Posterior cingulate gyrus (tissue), 11 donors: Measurements from ENCODE around the gene FOXP1.

Experiments used
- DNase-seq, 10 donors: peaks; one replicate each; pipeline versions ENCODE4 v3.0.0 to v3.0.0-alpha.2; 2020 to 2021; ENCODE audit warnings: mixed read lengths in 3 of 10
- intact Hi-C: fragments of 100-400 bp; cut with DNase I; formaldehyde crosslinking; loops from one replicate; pipeline ENCODE4 v1.15.1; 2023

The FOXP1 gene

DNA sequence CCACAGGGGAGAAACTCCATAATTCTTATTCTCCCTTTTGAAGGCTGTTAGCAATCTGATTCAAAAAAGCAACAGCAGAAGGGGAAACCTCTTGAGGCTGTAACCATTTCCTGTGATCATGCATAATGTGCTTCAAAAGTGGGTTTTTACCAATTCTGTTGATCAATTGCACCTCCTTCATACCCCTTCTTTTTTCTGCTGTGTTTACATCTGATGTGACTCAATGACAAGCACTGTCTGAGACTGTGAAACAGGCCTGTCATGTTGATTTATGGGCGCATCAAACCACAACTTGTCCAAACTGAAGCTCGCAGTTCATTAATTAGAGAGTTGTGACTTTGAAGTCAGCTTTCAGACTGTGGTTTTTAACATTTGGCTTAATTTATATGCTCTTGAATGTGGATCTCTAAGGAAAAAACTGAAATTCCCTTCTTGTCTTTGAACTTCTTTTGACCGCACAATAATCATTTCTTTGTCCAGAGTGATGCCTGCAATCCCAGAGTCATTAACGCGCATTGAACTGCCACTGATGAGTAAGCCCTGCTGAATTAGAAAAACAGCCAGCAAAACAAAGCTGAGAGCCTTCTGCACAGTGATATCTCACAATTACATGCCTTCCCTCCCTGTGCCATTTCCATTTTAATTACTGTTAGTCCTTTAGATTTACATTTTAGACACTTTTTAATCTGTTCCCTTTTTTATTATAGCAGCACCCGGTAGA is 532.8 kb downstream of the FOXP1 start:
- DNase-seq: peak in 1 of 10 donors; percentile 47
- intact Hi-C loops: no loop called here

DNA sequence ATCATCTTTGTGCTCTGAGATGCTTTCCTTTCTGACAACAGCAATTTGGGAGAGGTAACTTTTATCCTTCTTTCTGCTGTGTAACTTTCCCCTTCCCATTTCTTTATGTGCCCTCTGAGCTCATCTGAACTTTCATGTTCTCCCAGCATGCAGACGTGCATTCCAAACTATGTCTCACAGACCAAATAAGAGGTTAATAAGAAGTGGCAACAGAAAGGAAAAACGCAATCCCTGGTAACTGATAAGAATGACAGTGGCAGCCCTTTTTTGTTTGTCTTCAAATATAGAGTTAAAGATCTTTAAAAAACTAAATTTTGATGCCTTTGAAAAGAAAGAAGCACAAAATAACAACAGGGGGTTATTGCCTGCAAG is 533.4 kb downstream of the FOXP1 start:
- intact Hi-C loops: no loop called here
- DNase-seq: no peak

DNA sequence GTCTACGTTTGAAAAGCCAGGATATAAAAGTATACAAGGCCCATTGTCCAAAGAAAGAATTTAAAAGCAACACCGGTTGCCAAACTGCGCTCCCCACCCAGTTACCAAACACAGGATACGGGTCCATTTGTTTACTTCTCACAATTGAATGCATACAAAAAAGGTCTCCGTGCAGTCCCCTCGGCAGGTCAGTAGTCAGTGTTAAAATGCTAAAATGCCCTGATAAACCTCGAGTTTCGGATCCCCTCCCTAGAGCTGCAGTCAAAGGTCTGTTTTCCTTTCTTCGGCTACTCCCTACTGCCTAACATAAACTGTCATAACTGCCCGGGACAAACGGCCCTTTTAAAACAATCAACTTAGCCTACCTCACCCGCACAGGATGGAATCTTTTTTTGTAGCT is 534.6 kb downstream of the FOXP1 start:
- DNase-seq: no peak
- intact Hi-C loops: no loop called here

DNA sequence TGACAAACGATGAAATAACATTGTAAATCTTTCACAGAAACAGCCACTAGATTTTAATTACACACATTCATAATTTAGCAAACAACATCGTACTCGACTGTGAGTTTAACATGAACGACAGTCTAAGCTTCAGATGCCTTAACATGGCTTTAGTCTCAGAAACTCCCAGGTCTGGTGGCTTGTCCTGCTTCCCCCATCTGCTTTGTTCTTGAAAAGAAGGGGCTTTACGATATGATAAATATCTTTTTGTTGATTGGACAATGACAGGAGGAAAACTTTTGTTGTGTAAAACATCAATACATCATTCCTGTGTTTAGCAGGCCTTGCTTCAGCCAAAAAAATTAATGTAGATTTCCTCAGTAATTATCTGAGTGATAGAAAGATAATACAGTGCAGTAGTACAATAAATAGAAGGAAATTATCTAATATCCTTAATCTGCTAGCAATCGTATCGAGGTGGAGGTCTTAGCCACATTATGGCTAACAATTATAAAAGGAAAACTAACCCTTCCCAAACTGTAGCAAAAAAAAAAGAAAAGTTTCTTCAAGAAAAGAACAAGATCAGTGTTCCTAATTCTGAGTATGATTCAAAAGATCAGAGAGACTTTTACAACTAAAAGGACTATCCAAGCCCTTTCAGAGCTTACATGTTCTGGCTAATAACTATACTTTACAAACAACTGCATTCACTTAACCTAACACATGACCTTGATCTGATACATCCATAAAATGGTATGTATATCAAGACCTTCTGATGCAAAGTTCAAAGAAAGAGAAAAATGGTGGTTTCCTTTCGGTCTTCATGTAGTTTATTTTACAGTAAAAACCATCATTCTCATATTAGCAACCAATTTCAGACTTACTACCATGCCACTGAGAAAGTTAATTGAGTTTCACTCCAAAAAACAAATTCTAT is 535.7 kb downstream of the FOXP1 start:
- intact Hi-C loops: no loop called here
- no peak for DNase-seq

DNA sequence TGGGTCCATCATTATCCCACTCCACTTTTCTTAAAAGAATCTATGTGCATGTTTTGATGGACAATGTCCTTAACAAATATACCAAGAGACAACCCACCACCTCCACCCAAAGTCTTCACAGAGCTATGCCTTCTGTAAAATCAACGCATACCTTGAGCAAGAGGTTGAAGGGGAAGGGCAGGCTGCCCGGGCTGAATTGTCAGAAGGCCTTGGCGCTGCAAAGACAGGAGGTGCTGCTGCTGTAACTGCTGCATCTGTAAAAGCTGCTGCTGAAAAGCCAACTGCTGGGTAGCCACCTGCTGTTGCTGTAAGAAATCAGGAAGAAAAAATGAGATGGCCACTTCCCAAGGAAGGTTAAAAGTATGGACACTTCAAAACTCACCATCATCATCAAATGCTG is 536.7 kb downstream of the FOXP1 start:
- intact Hi-C loops: no loop called here
- DNase-seq: peak in 1 of 10 donors; percentile 45

DNA sequence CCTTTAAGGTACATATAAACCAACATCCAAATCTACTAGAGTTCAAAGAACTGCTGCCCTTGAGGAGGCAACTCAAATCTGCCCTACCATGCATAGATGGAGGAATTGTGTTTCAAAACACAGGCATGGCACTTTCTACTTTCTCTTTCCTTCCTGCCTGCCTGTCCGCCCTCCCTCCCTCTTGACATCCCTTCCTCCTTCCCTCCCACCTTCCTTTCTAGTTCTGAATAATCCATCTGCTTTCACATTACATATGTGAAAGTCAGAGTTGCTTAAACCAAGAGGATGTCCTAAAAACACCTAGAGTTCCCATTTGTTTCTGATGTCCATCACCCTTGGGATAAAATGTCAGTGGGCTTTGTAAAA is 537.6 kb downstream of the FOXP1 start:
- no peak for DNase-seq
- intact Hi-C loops: no loop called here

DNA sequence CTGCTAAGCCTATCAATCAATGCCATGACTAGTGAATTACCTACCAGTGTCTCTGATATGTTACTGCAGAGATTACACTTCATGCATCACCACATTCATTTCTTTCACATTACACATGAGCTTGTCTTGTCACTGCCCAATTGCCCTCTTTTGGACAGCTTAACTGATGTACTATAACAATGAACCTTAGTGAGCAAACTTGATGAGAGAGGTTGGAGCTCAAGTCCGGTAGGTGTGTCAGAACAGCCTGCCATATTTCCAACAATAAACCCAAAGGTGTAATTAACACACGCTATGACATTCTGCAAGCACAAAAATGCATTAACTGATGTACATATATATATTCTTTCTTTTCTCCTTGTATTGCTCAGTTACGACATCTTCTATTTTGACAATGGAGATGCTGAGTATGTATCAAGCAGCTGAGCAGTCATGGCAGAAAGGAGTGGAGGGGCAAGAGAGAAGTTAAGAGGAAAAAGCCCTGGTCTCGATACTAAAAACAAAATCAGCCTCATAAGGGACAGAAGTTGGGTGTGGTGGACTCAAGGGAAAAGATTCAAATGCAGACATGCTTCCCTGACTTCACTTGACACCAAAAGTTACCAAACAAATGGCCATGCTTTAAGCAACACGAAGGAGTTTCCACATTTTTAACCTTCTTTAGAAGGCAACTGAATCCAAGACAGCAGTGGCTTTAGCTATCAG is 538.2 kb downstream of the FOXP1 start:
- intact Hi-C loops: no loop called here
- DNase-seq: no peak

DNA sequence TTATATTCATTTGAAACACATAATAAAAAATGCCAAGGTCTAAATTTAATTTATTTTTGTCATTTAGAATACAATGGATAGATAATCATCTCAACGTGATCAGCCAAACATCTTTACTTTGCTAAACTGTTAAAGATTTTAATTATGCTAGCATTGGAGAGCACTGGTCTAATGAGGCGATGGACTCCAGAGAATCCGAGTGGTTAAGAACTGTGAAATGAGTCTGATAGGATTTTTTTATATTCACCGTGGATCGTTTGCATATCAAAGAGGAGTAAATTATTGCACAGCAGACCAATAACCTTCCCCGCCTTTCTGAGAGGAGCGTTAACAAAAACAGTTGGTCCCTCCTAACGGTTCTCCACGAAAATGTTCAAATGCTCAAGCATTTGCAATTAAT is 540.8 kb downstream of the FOXP1 start:
- DNase-seq: no peak

DNA sequence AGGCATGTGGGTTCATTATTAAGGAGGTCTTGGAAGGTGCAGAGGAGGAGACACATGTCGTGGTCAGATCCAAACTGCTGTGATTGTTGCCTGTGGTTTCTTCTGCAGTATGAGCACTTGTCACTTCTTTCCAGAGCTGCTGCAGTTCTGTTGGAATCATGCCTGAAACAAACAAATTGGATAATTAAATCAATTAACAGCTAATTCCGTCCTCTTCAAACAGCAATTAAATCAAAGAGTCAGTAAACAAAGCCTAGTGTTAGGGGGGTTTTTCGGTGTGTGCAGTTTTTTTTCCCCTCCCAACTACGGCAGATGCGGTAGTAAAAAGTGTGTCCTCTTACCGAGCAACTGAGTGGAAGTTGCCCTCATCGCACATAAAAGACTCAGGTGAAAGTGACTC is 542.2 kb downstream of the FOXP1 start:
- intact Hi-C loops: no loop called here
- DNase-seq: no peak

More for the DNA sequence above, 540.8 kb downstream of the FOXP1 start:
- intact Hi-C loops: no loop called here

DNA sequence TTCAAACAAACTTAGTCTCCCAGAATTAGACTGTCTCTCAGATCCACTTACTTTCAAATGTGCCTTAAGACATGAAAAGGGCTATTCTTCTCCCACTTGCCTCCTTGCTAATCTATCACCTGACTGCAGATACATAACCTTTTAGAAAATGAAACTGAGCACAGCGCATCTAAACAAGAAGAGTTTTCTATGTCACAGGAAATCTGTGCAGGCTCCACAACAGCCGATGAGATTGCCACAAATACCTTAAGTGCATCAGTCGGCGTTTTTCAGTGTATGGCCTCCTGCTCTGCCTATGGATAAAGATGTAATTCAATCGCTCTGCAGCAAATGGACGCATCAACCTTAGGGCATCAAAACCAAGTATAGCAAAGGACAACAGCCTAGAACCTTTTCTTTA is 544.2 kb downstream of the FOXP1 start:
- DNase-seq: no peak
- intact Hi-C loops: no loop called here

DNA sequence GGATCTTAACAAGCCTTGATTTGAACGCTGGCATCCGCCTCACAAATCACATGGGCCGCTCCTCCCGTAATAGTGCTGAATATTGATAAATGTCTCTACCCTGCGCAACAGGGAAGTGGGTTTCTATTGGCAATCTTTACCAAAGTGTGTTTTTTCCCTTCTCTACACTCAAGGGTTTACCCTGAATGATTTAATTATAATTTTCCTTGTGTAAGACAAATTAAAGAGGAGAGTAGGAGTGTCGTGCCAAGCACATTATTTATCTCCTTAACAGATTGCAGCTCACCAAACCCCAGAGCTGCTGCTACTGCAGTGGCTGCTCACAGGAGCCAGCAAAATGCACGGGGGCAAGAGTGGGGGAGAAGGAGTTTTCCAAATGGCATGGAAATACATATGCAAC is 545.8 kb downstream of the FOXP1 start:
- intact Hi-C loops: no loop called here
- DNase-seq: peak in 1 of 10 donors; percentile 73

DNA sequence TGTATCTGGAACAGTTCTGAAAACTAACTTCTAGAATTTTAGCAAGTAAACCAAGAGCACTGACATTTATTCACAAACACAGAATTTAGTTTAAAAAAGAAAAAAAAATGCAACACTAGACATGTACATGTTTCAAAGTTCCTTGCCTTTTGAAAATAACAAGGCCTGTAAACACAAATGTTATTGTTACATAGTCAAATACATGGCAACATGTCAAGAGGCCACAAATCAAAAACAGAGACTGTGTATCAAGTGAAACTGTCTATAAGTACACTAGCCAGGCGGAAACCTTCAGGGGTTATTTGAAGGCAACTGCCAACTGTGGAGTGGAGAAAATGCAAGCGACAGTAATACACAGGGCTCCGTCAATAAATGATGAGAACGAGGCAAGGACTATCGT is 547.6 kb downstream of the FOXP1 start:
- no peak for DNase-seq
- intact Hi-C loops: no loop called here

DNA sequence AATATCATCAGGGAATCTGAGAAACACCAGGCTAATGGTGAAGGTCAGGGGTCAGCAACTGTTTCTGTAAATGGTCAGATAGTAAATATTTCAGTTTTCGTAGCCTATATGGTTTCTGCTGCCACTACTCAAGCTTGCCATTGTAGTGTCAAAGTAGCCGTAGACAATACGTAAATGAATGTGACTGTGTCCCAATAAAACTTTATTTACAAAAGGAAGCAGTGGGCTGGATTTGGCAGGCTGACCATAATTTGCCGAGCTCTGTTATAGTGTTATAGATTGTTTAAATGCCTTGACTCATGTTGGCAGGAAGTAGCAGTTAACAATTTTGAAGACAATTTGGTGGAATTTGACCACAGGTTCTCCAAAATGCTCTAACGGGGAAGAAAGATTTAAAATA is 548.2 kb downstream of the FOXP1 start:
- DNase-seq: no peak

DNA sequence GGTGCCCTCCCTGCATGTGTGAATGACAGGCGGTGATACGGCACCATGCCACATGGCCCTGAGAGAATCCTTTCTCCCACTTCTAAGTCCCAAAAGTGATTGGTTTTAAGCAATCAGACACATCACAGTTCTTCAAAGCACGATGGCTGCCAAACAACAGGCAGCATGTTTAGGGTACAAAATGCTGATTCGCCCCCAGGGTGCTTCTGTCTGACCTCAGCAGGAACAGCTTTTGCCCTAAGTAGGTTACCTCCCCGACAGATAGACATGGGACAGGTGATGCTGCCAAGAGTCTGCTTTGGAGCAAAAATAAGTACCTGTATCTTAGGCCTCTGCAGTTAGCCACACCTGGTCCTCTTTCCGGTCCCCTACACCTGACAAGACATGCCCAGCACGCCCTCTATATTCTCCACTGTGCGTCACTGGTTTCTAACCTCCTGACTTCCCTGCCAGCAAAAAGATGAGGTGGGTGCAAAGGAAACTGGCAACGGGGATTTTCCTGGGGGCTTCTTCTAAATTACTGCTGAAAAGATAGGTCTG is 549.8 kb downstream of the FOXP1 start:
- DNase-seq: no peak
- intact Hi-C loops: no loop called here

More for the DNA sequence above, 548.2 kb downstream of the FOXP1 start:
- intact Hi-C loops: no loop called here

DNA sequence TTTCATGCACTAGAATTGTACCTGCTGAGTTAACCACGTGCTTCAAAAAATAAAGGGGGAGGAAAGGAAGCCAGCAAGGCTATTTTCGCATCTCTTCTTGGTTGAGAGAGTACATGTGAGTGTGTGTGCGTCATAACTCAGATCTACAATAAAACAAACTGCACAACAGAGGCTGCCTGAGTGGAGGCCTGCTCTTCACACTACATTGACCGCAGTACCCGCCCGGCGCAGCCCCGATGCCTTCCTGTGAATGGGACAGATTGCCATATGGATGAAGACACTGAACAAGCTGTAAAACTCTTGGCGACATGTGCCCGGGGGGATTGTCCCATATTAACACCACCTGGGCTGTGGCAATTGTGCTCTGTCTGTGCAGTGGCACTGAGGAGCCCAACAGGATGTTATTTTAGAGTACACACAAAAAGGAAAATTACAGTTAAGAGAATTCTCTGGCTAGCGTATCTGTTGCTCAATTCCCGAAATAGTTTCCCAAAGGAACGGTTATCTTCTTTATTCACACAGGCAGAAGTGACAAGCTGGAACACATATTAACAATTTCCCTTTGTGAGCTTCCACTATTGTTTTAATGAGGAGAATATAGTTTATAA is 551.5 kb downstream of the FOXP1 start:
- intact Hi-C loops: no loop called here
- peak in 1 of 10 donors; percentile 67 for DNase-seq

DNA sequence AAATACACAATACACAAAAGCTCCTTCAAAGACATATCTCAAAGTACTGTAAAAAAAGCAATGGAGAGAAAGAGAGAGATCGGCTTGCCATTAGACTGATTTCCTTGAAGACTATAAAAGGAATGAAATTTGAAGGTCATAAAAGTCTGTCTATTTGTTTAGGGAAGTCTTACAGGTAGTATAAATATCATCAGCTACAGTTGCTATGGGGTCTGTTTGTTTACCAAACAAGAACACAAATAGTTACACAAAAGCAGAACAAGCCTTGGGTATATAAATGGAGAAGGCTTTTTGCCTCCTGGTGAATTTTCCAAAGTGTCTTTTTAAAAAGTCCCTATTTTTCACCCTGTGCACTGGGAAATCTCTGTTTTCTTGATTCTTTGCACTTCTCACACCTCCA is 552.3 kb downstream of the FOXP1 start:
- intact Hi-C loops: no loop called here

DNA sequence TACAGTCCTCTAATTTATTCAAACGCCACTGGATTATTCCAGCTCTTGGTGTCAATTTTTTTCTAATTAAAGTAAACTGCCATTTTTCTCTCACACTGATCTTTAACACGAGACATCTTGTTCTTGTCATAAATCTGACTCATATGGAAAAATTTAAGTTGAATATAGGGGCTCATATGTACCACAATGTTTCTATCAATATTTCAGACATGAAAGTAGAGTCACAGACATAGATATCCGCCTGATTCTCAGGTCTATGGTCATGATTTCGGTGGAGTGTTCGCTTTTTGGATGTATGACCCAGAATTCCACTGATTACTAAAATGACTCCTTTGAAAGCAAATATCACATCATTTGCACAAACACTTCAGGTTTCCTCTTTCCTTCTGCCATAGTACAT is 552.8 kb downstream of the FOXP1 start:
- intact Hi-C loops: no loop called here
- no peak for DNase-seq

More for the DNA sequence above, 552.3 kb downstream of the FOXP1 start:
- no peak for DNase-seq

DNA sequence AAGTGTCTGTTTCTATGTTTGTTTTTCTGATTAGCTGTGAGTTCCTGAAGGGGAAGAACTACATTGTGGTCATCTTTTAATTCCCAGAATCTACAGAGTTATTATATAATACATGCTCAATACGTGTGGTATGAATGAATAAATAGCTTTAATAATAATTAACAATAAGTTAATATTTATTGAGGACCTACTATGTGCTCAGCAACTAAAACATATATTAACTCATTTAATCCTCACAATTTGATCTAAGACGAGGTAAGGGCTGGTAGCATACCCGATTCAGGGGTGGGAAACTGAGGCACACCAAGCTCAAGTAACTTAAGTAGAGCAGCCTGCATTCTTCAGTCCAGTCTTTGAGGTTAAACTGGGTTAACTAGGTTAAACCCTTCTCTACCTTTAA is 553.8 kb downstream of the FOXP1 start:
- DNase-seq: no peak
- intact Hi-C loops: no loop called here

DNA sequence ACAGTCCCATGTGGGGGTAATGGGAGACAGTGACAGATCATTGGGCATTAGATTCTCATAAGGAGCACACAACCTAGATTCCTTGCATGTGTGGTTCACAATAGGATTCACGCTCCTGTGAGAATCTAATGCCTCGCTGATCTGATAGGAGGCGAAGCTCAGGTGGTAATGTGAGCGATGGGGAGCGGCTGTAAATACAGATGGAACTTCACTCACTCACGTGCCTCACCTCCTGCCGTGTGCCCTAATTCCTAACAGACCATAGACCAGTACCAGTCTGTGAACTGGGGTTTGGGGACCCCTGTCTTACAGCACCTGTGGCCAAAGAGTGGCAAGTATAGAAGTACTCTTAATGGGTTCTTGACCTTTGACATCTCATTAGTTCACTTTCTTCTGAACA is 554.7 kb downstream of the FOXP1 start:
- intact Hi-C loops: no loop called here
- no peak for DNase-seq

DNA sequence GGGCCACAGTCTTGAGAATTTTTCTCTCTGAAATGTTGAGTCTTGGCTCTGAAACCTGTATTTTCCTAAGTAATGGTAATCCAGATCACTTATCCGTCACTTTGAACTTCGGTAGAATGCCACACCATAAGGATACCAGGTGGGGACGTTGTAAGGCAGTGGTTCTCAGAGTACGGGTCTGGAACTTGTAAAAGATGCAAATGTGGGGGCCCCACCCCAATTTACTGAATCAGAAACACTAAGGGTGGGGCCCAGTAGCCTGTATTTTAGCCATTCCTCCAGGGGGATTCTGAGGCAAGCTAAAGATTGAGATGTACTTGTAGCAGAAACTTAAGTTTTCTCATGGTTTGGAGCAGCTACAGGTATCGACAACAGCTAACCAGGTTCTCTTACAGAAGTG is 555.3 kb downstream of the FOXP1 start:
- intact Hi-C loops: no loop called here
- no peak for DNase-seq
